22Rv1 (cell line): ENCODE results near the gene MYO1D.

Source experiments
- ZFX ChIP-seq: fragments of 450-650 bp; IDR thresholded peaks from 2 replicates; pipeline ENCODE4 v1.6.1; 2017; ENCODE audit warnings: antibody characterized with exemption, borderline replicate concordance
- TF ChIP-seq, protein P1 (sequence below): fragments of 450-650 bp; IDR thresholded peaks from 2 replicates; pipeline ENCODE4 v1.5.1; 2017; ENCODE audit warnings: mild to moderate bottlenecking

- TF ChIP-seq, protein P1, sequence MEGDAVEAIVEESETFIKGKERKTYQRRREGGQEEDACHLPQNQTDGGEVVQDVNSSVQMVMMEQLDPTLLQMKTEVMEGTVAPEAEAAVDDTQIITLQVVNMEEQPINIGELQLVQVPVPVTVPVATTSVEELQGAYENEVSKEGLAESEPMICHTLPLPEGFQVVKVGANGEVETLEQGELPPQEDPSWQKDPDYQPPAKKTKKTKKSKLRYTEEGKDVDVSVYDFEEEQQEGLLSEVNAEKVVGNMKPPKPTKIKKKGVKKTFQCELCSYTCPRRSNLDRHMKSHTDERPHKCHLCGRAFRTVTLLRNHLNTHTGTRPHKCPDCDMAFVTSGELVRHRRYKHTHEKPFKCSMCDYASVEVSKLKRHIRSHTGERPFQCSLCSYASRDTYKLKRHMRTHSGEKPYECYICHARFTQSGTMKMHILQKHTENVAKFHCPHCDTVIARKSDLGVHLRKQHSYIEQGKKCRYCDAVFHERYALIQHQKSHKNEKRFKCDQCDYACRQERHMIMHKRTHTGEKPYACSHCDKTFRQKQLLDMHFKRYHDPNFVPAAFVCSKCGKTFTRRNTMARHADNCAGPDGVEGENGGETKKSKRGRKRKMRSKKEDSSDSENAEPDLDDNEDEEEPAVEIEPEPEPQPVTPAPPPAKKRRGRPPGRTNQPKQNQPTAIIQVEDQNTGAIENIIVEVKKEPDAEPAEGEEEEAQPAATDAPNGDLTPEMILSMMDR = no peak
- no peak for TF ChIP-seq ZFX
These were observed 151.2 kb downstream of the MYO1D start for GRCh38 chr17:32725697-32726096.
